Activated CD8-positive, alpha-beta T cell treated with anti-CD3 and anti-CD28 coated beads, Interleukin-2, amount 10 ng/mL, durations not matched to agents 7 days and 5 days (primary cell): ENCODE data around the gene IL1RAPL1. TPM values are rescaled to one million over a fixed set of nuclear protein-coding genes. Genes with fewer than 3 reads are reported as not detected.

ENCODE experiments used
- ATAC-seq: fragments of 150-1000 bp; cut with Tn5 transposase; one replicate; pipeline ENCODE4 v1.10.0; 2021; ENCODE audit warnings: moderate library complexity
- CTCF ChIA-PET: fragments of 350-600 bp; sonication (Branson Sonifier 250); formaldehyde crosslinking; loops from one replicate; lab custom pipeline; 2021; ENCODE audit warnings: antibody characterized with exemption; lab: Charles Lee
- POLR2A ChIA-PET: fragments of 350-600 bp; sonication (Branson Sonifier 250); formaldehyde crosslinking; loops from one replicate; lab custom pipeline; 2021; ENCODE audit warnings: antibody characterized with exemption; lab: Charles Lee
- DNase-seq: peaks from one replicate; pipeline ENCODE4 v3.0.0-alpha.2; 2020
- H3K27ac Mint-ChIP-seq: one replicate; pipeline ENCODE4 v1.8.0; 2021; ENCODE audit warnings: mild to moderate bottlenecking, mixed read lengths
- H3K27me3 Mint-ChIP-seq: one replicate; pipeline ENCODE4 v1.8.0; 2021; ENCODE audit warnings: low read depth, mixed read lengths
- H3K36me3 Mint-ChIP-seq: one replicate; pipeline ENCODE4 v1.8.0; 2021; ENCODE audit warnings: low read depth, mixed read lengths
- H3K4me1 Mint-ChIP-seq: one replicate; pipeline ENCODE4 v1.8.0; 2021; ENCODE audit warnings: low read depth, mixed read lengths
- H3K4me3 Mint-ChIP-seq: one replicate; pipeline ENCODE4 v1.8.0; 2021; ENCODE audit warnings: mild to moderate bottlenecking, mixed read lengths
- H3K9me3 Mint-ChIP-seq: one replicate; pipeline ENCODE4 v1.8.0; 2022; ENCODE audit warnings: mixed read lengths; ENCODE audit not compliant: insufficient read depth
- total RNA-seq, 2 experiments: library from RNA; stranded (reverse); gene quantifications; one replicate each; pipeline ENCODE4 v1.2.3, GENCODE V29; 2021

Gene IL1RAPL1
- total RNA-seq, 2 experiments from 2014 or later: not detected

- no peaks in the 10 kb centered on the region for H3K36me3 Mint-ChIP-seq
- POLR2A ChIA-PET: no interaction called here
- ATAC-seq (no peak), DNase-seq (no peak)
- no peaks in the 10 kb centered on the region for H3K27me3 Mint-ChIP-seq
- H3K27ac Mint-ChIP-seq: no peak overlapping the region
- CTCF ChIA-PET: no interaction called here
- no peaks in the 10 kb centered on the region for H3K4me1 Mint-ChIP-seq
- H3K4me3 Mint-ChIP-seq: no peak overlapping the region
- H3K9me3 Mint-ChIP-seq: no peaks in the 10 kb centered on the region
These were observed 655.6 kb downstream of the IL1RAPL1 start for GRCh38 chrX:29242856-29243255.

- CTCF ChIA-PET: no interaction called here
- POLR2A ChIA-PET: no interaction called here
- Mint-ChIP-seq H3K4me3 (no peak overlapping the region), H3K4me1 (no peaks in the 10 kb centered on the region), H3K27ac (no peak overlapping the region), H3K9me3 (no peaks in the 10 kb centered on the region), H3K27me3 (no peaks in the 10 kb centered on the region), H3K36me3 (no peaks in the 10 kb centered on the region)
- no peak for DNase-seq
- no peak for ATAC-seq
These were observed 656.7 kb downstream of the IL1RAPL1 start for GRCh38 chrX:29243942-29244341.

- no peaks in the 10 kb centered on the region for H3K36me3 Mint-ChIP-seq
- H3K4me3 Mint-ChIP-seq: no peak overlapping the region
- CTCF ChIA-PET: no interaction called here
- H3K27ac Mint-ChIP-seq: no peak overlapping the region
- POLR2A ChIA-PET: no interaction called here
- H3K27me3 Mint-ChIP-seq: no peaks in the 10 kb centered on the region
- DNase-seq: no peak
- no peaks in the 10 kb centered on the region for H3K9me3 Mint-ChIP-seq
- no peaks in the 10 kb centered on the region for H3K4me1 Mint-ChIP-seq
- ATAC-seq: no peak
These were observed 667.3 kb downstream of the IL1RAPL1 start for GRCh38 chrX:29254515-29254914.

GRCh38 chrX:29257521-29257920 is 670.3 kb downstream of the IL1RAPL1 start:
- Mint-ChIP-seq H3K27ac (no peak overlapping the region), H3K36me3 (no peaks in the 10 kb centered on the region), H3K9me3 (no peaks in the 10 kb centered on the region), H3K27me3 (no peaks in the 10 kb centered on the region), H3K4me1 (no peaks in the 10 kb centered on the region), H3K4me3 (no peak overlapping the region)
- ChIA-PET POLR2A (no interaction called here), CTCF (no interaction called here)
- ATAC-seq (no peak), DNase-seq (no peak)

- ChIA-PET POLR2A (no interaction called here), CTCF (no interaction called here)
- ATAC-seq: no peak
- Mint-ChIP-seq H3K27me3 (no peaks in the 10 kb centered on the region), H3K27ac (no peak overlapping the region), H3K4me3 (no peak overlapping the region), H3K36me3 (no peaks in the 10 kb centered on the region), H3K4me1 (no peaks in the 10 kb centered on the region), H3K9me3 (no peaks in the 10 kb centered on the region)
- DNase-seq: no peak
These were observed 682.1 kb downstream of the IL1RAPL1 start for GRCh38 chrX:29269390-29269789.

GRCh38 chrX:29274517-29274916 is 687.3 kb downstream of the IL1RAPL1 start:
- CTCF ChIA-PET: no interaction called here

GRCh38 chrX:29275928-29276327 is 688.7 kb downstream of the IL1RAPL1 start:
- H3K36me3 Mint-ChIP-seq: no peaks in the 10 kb centered on the region
- peaks cover 6% of the 10 kb centered on the region for H3K9me3 Mint-ChIP-seq
- POLR2A ChIA-PET: no interaction called here
- DNase-seq (no peak), ATAC-seq (no peak)
- no peaks in the 10 kb centered on the region for H3K4me1 Mint-ChIP-seq
- no peaks in the 10 kb centered on the region for H3K27me3 Mint-ChIP-seq
- no peak overlapping the region for H3K27ac Mint-ChIP-seq
- H3K4me3 Mint-ChIP-seq: no peak overlapping the region
- CTCF ChIA-PET: no interaction called here

More at GRCh38 chrX:29274517-29274916, 687.3 kb downstream of the IL1RAPL1 start:
- Mint-ChIP-seq H3K4me1 (no peaks in the 10 kb centered on the region), H3K9me3 (peaks cover 3% of the 10 kb centered on the region), H3K27me3 (no peaks in the 10 kb centered on the region), H3K27ac (no peak overlapping the region), H3K4me3 (no peak overlapping the region), H3K36me3 (no peaks in the 10 kb centered on the region)
- POLR2A ChIA-PET: no interaction called here
- ATAC-seq: no peak
- DNase-seq: no peak

GRCh38 chrX:29281078-29281742 is 694.0 kb downstream of the IL1RAPL1 start:
- Mint-ChIP-seq H3K4me3 (no peak overlapping the region), H3K9me3 (peaks cover 6% of the 10 kb centered on the region), H3K36me3 (no peaks in the 10 kb centered on the region), H3K27ac (no peak overlapping the region), H3K4me1 (no peaks in the 10 kb centered on the region), H3K27me3 (no peaks in the 10 kb centered on the region)
- ChIA-PET CTCF (no interaction called here), POLR2A (no interaction called here)
- DNase-seq (no peak), ATAC-seq (no peak)

- Mint-ChIP-seq H3K27me3 (no peaks in the 10 kb centered on the region), H3K4me3 (no peak overlapping the region), H3K4me1 (no peaks in the 10 kb centered on the region), H3K9me3 (no peaks in the 10 kb centered on the region), H3K36me3 (no peaks in the 10 kb centered on the region), H3K27ac (no peak overlapping the region)
- ChIA-PET POLR2A (no interaction called here), CTCF (no interaction called here)
- ATAC-seq (no peak), DNase-seq (no peak)
These were observed 698.4 kb downstream of the IL1RAPL1 start for GRCh38 chrX:29285664-29286063.

GRCh38 chrX:29295987-29296680 is 708.9 kb downstream of the IL1RAPL1 start:
- Mint-ChIP-seq H3K9me3 (no peaks in the 10 kb centered on the region), H3K27me3 (no peaks in the 10 kb centered on the region), H3K27ac (no peak overlapping the region), H3K4me3 (no peak overlapping the region), H3K36me3 (no peaks in the 10 kb centered on the region), H3K4me1 (no peaks in the 10 kb centered on the region)
- ChIA-PET POLR2A (no interaction called here), CTCF (no interaction called here)
- DNase-seq (no peak), ATAC-seq (no peak)

- H3K27ac Mint-ChIP-seq: no peak overlapping the region
- ChIA-PET CTCF (no interaction called here), POLR2A (no interaction called here)
- H3K27me3 Mint-ChIP-seq: no peaks in the 10 kb centered on the region
- no peak overlapping the region for H3K4me3 Mint-ChIP-seq
- no peak for ATAC-seq
- no peaks in the 10 kb centered on the region for H3K4me1 Mint-ChIP-seq
- DNase-seq: no peak
- H3K9me3 Mint-ChIP-seq: no peaks in the 10 kb centered on the region
- H3K36me3 Mint-ChIP-seq: no peaks in the 10 kb centered on the region
These were observed 710.0 kb downstream of the IL1RAPL1 start for GRCh38 chrX:29297171-29297800.

GRCh38 chrX:29299684-29300083 is 712.4 kb downstream of the IL1RAPL1 start:
- ATAC-seq (no peak), DNase-seq (no peak)
- ChIA-PET POLR2A (no interaction called here), CTCF (no interaction called here)
- no peaks in the 10 kb centered on the region for H3K36me3 Mint-ChIP-seq
- no peaks in the 10 kb centered on the region for H3K4me1 Mint-ChIP-seq
- no peak overlapping the region for H3K4me3 Mint-ChIP-seq
- no peak overlapping the region for H3K27ac Mint-ChIP-seq
- H3K9me3 Mint-ChIP-seq: no peaks in the 10 kb centered on the region
- H3K27me3 Mint-ChIP-seq: no peaks in the 10 kb centered on the region
